ENCODE results near the gene NEMP1.

Gene NEMP1

DNA sequence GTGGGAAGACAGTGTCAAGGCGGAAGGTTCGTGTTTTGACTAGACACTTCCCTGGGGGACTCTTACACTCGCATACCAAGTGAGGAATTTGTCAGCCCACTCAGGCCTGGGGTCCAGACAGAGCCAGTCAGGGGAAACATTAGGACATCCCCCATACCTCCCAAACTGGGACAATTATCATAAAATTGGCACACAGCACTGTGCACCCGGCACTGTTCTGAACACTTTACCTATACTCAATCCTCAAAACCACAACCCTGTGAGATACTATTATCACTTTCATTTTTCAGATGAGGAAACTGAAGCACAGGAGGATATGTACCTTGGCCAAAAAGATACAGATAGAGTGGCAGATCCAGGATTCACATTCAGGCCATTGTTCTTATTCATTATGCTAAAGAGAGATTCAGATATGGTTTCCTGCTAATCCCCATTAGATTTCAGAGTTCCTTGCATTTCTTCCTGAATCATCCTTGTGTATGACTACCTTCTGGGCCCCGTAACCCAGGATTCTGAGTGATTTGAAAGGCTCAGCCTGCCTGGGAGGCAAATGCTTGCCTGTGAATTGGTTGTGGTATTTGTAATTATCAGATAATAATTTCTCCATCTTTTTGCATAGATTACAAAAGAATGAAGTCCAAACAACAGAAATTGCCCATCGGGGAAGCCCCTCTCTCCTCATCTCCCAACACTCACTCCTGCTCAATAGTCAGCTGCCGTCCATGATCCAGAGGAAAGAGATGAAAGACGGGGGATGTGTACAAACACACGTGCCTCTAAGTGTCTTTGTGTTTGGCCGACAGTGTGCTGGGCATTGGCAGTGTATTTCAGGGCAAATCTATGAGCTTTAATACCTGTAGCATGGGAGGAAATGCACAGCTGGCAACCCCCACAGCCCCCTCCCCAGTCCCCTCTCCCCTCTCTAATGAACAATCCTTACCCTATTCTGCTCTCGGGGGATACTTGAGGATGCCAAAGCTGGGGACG is 66.9 kb downstream of the NEMP1 start:
- no peak overlapping the region for H3K4me3 ChIP-seq (ENCODE audit: low read length)
- peak; percentile 45 for DNase-seq (ENCODE audit: low read depth, low spot score)

DNA sequence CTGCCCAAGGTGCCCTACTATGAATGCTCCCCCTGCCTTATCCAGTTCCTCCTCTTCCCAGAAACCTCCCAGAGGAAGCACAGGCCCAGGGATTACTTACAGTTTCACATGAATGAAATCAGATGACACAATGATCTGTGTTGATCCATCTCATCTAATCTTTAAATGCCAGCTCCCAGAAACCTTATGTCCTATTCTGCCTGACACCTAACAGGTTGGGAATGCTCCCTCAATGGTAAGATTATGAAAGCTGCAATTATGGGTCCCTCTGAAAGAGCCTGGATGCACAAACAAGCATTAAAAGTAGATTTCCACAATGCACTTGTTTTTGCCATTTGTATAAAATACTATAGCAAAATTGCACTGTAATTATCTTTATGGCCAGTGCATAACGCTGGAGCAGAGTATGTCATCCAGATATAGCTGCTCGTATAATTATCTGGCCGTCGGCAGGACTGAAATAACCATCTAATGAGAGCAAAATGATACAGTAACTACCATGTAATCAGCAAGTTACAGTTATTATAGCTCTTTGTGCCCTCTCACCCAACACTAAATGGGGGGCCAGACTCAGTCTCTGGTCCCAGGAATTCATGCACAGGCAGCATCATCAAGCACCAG is 67.9 kb downstream of the NEMP1 start:
- no peak overlapping the region for H3K4me3 ChIP-seq (ENCODE audit: low read length)
- DNase-seq (ENCODE audit: low read depth, low spot score), result no peak

DNA sequence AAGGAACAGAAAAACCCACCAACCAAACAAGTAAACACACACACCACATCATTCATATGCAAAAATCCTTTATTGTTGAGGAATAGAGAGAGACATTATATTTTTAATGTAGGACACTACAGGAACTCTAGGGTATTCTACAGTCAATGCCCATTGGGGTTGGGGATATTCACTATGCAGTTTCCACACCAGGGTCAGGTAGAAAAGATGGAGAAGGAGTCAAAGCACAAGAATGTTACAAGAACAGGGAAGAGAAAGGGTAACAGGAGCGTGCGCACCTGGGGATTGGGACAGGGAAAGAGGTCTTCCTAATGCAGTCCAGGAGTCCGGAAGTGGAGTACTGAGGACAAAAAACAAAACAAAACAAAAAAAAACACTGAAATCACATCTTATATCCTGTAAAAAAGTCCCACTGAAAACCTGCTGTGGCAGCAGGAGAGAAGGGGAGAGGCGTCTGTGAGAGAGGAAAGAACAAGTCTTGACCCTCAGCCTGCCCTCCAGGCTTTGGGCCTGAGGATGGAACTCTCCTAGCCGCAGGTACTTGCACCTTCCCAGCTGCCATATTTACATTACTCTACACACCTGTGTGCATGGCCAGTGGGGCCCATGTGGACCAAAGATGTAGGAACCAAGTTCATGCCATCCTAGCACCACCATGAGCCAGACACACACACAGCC is 68.5 kb downstream of the NEMP1 start:
- DNase-seq (ENCODE audit: low read depth, low spot score), result no peak
- no peak overlapping the region for H3K4me3 ChIP-seq (ENCODE audit: low read length)

DNA sequence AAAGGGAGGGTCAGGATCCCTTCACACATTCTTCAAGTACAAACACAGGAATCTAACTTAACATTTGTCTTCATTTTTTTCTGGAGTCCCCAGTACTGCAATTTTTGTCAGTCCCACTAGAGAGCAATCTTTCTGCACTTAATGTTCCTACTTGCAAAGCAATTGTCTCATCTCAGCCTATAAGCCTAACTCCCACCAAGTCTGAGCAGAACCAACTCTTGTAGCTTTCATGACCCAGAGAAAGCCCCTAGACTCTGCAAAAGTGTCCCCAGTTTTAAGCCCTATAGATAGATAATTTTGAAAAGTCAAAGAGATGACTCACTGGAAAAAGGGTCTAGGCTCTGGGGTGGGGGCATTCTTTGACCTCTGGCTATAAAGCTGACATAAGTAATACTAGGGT is 70.4 kb downstream of the NEMP1 start:
- H3K4me3 ChIP-seq (ENCODE audit: low read length), result no peak overlapping the region
- peak; percentile 85 for DNase-seq (ENCODE audit: low read depth, low spot score)

DNA sequence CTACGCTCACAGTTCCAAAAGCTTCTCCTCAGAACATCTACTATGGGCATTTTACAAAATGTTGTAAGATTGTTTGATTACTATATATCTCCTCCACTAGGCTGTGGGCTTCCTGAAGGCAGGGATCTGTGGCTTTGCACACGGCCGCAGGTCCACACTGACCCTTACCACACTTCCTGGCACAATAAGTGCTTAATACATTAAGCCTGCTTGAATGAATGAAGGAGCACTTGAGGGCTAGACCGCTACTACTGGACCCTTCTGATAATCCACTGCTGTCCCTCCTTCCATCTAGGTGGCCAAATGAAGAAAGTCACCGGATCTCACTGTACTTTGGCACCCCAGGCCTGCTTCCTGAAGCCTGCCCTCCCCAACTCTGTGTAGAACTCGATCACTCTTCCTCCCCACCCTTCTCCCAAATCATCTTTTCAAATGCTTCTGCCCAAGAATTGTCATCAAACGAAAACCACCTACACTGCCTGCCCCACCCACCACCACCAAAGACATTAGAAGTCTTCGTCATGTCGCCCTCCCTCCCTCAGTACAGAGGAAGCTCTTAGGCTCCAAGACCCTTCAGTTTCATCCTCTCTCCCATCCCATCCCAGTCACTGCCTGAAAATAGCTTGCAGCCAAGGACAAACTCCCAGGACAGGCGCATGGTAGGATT is 71.6 kb downstream of the NEMP1 start:
- no peak for DNase-seq (ENCODE audit: low read depth, low spot score)
- peak overlapping the region; percentile 41 for H3K4me3 ChIP-seq (ENCODE audit: low read length)

DNA sequence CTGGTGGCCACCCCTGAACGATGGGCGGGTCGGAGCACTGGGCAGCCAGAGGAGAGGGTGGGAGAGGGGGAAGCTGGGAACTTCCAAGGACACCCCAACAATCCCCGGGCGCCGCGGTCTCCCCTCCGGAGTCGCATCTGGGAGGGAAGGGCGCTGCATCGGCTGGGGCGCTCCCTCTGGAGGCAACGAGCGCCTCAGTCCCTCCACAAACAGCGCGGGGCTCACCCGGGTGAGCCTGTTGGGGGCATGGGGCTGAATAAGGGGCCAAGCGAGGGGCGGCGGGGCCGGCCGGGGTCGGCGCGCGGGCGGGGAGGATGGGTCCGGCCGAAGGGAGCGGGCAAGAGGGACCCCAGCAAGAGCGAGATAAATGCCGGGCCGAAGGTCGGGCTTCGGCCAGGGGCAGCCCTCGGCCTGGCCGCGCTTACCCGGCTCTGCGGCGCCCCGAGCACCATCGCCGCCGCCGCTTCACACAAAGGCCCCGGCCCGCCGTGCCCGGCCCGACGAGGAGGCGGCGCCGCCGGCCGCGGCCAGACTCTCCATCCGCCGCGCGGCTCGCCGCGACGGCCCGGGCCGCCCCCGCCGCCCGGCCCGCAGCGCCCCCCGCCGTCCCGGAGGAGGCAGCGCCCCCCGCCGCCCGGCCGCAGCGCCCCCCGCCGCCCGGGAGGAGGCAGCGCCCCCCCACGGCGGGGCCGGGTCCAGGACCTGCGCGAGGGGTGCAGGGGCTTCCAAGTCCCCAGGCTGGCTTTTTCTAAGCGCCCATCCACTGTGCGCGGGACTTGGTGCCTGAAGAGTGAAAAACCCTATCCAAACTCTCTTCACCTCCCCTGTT is 72.4 kb downstream of the NEMP1 start, which contains the start of gene ZBTB39:
TSS of gene ZBTB39 (minus strand) at position 567 of the 829 bp plus-strand sequence. CDS start 1,629 bp downstream, outside the sequence.
- DNase-seq (ENCODE audit: low read depth, low spot score), result peak; percentile 32
- peak within 1 kb of the TSS; percentile 81 for H3K4me3 ChIP-seq (ENCODE audit: low read length)

All from Jurkat, Clone E6-1 (cell line).